ENCODE measurements around the gene ALG5. TPM values are rescaled to one million over a fixed set of nuclear protein-coding genes. Genes with fewer than 3 reads are reported as not detected.

Gene ALG5
- total RNA-seq, 1 donor from 2014 or later, result 7.9 TPM

- intact Hi-C loops (cut with micrococcal nuclease), result no loop called here
These were observed 79.1 kb downstream of the ALG5 start, which contains the start of gene SMAD9 for GRCh38 chr13:36919833-36920615. TSS of gene SMAD9 (minus strand) at chr13:36920238. CDS start at chr13:36879689, 40,549 bp downstream.

GRCh38 chr13:36919171-36919832, 79.8 kb downstream of the ALG5 start:
- ATAC-seq, result peak; percentile 61
- intact Hi-C loops (cut with micrococcal nuclease), result no loop called here
- DNase-seq, result peak; percentile 50

More at GRCh38 chr13:36919833-36920615, 79.1 kb downstream of the ALG5 start, which contains the start of gene SMAD9:
- ATAC-seq (peak; percentile 81), DNase-seq (peak; percentile 90)

GRCh38 chr13:36918246-36919131, 80.7 kb downstream of the ALG5 start:
- DNase-seq, result no peak
- intact Hi-C loops (cut with micrococcal nuclease), result no loop called here
- no peak for ATAC-seq

DNA sequence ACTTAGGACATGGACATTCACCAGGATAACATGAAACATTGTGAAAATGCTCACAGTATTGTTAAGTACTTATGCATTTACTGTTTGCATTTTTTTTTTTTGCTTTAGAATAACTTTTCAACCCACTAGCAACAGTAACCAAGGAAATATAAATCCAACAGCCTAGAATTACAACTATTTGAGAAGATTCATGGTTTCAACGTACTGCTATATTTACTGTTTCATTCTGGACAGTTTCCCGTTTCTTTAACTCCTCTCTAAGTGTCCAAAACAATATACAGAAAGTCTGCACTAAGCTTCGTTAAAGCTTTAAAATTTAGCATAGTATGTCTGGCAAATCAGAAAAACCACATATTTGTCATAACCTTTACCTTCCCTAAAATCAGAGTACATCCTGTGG, 81.8 kb downstream of the ALG5 start:
- no peak for ATAC-seq
- intact Hi-C loops (cut with micrococcal nuclease), result no loop called here
- no peak for DNase-seq

- no peak for ATAC-seq
- intact Hi-C loops (cut with micrococcal nuclease), result no loop called here
- DNase-seq, result no peak
These were observed 83.1 kb downstream of the ALG5 start for GRCh38 chr13:36915896-36916640.

- intact Hi-C loops (cut with micrococcal nuclease), result no loop called here
- DNase-seq (no peak), ATAC-seq (no peak)
These were observed 84.0 kb downstream of the ALG5 start for GRCh38 chr13:36915106-36915505.

DNA sequence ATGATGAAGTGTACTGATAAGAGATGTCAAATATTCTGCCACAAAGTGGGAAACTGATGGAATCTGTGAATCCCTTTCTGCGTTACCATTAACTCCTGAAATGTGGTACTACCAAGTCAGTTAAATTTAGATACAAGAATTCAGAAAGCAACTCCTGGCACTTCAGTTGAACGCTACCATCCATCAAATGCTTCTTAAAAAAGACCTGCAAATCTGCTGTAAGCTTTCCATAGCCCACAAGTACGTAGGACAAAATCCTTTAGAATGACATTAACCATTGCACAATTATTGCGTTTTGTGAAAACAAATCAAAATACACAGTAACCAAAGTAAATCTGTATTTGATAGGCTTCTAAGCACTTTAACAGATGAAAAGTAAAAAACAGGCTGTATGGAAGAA, 84.5 kb downstream of the ALG5 start:
- intact Hi-C loops (cut with micrococcal nuclease), result no loop called here
- no peak for ATAC-seq
- no peak for DNase-seq

- DNase-seq, result no peak
- intact Hi-C loops (cut with micrococcal nuclease), result no loop called here
- ATAC-seq, result no peak
These were observed 85.7 kb downstream of the ALG5 start for GRCh38 chr13:36913463-36913862.

GRCh38 chr13:36912973-36913372, 86.2 kb downstream of the ALG5 start:
- no peak for ATAC-seq
- intact Hi-C loops (cut with micrococcal nuclease), result no loop called here
- DNase-seq, result no peak

GRCh38 chr13:36912369-36912768, 86.8 kb downstream of the ALG5 start:
- no peak for ATAC-seq
- intact Hi-C loops (cut with micrococcal nuclease), result no loop called here

GRCh38 chr13:36910545-36910944, 88.6 kb downstream of the ALG5 start:
- DNase-seq (no peak), ATAC-seq (no peak)
- intact Hi-C loops (cut with micrococcal nuclease), result no loop called here

More at GRCh38 chr13:36912369-36912768, 86.8 kb downstream of the ALG5 start:
- no peak for DNase-seq

DNA sequence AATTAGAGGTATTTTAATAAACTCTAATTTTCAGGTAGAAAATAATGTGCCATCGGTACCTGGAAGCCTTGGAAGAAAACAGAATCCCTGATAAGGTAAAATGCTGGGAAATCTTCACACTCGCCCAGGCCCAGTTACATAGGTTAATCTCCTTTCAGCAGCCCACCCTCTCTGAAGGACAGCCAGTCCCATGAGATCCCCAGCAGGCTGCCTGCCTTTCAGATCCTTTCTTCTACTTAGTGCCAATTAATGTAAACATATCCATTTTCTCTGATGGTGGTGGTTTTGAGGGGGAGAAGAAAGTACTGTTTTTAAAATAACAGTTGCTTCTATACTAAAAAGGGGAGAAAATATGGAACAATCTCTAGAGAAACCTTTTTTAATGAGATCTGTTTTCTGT, 91.3 kb downstream of the ALG5 start:
- DNase-seq, result no peak
- ATAC-seq, result no peak
- intact Hi-C loops (cut with micrococcal nuclease), result no loop called here

GRCh38 chr13:36907266-36907665, 91.9 kb downstream of the ALG5 start:
- ATAC-seq, result no peak
- intact Hi-C loops (cut with micrococcal nuclease), result no loop called here
- no peak for DNase-seq

DNA sequence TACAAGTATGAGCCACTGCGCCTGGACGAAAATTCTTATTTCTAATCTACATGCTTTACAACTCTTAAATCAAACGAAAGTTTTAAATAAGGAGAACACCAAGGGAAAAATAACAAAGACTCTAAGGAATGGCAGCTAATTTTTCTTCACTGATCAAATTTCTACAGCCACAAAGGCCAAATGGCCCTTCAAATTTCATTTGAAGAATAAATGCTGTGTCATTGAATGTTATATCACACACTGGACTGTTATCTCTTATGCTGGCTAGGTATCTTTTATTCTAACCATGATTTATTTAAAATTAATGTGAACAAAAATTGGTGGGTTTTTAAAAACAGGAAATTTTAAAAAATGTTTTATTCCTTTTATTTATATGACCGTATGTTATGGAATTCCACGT, 93.2 kb downstream of the ALG5 start:
- no peak for ATAC-seq
- intact Hi-C loops (cut with micrococcal nuclease), result no loop called here
- no peak for DNase-seq

GRCh38 chr13:36903925-36904595, 95.1 kb downstream of the ALG5 start:
- ATAC-seq (no peak), DNase-seq (no peak)
- intact Hi-C loops (cut with micrococcal nuclease), result no loop called here

Data from left ventricle myocardium superior (tissue), 1 donor.